HepG2 (cell line): ENCODE data around the gene IL1RAPL2. TPM values are rescaled to one million over a fixed set of nuclear protein-coding genes. Genes with fewer than 3 reads are reported as not detected.

Source experiments
- ATAC-seq: fragments of 200-7000 bp; cut with Tn5 transposase; 3 replicates; pipeline ENCODE4 v1.9.1; 2020; ENCODE audit warnings: mild to moderate bottlenecking, moderate library complexity
- BruUV-seq: library from RNA; stranded (reverse); fragments of 400-500 nt; replicated peaks from 2 replicates; lab custom pipeline; 2021; lab: Mats Ljungman, UMichigan
- CTCF ChIA-PET: fragments of 300-600 bp; formaldehyde crosslinking; extraction: SDS; loops from one replicate; lab custom pipeline; 2021; ENCODE audit warnings: low total read pairs, inconsistent platforms, low intra/inter-chr PET ratio; lab: Yijun Ruan, JAX
- POLR2A ChIA-PET: fragments of 350-600 bp; sonication (Branson Sonifier 250); formaldehyde crosslinking; loops from one replicate; lab custom pipeline; 2020; ENCODE audit warnings: antibody characterized with exemption, inconsistent platforms; lab: Yijun Ruan, JAX
- DNase-seq: peaks from one replicate; pipeline ENCODE4 v3.0.0-alpha.2; 2015; ENCODE audit warnings: low spot score
- FAIRE-seq: peaks from 3 replicates; lab custom pipeline; 2011; peaks lifted over from hg19 to GRCh38; lab: Jason Lieb, UNC
- H2AFZ ChIP-seq: one replicate; pipeline ENCODE4 v1.6.1; 2011; ENCODE audit warnings: low read length, inconsistent platforms
- H3K27ac ChIP-seq: fragments of 300-600 bp; 3 replicates; pipeline ENCODE4 v1.8.0; 2011; ENCODE audit warnings: mixed run types, mild to moderate bottlenecking, mixed read lengths, low read length, inconsistent platforms; ENCODE audit not compliant: insufficient read depth; ENCODE audit errors: extremely low read length
- H3K27me3 ChIP-seq, 2 experiments: fragments of 200-600 bp in 1 of 2; 2 replicates in 1 of 2; 3 replicates in 1 of 2; pipeline versions ENCODE4 v1.6.0 to v1.8.0; 2011; ENCODE audit warnings: low read length in 2 of 2, mild to moderate bottlenecking in 2 of 2, moderate library complexity in 2 of 2, inconsistent platforms in 1 of 2; ENCODE audit not compliant: insufficient read depth in 2 of 2, control insufficient read depth in 1 of 2
- H3K36me3 ChIP-seq, 2 experiments: fragments of 200-600 bp in 1 of 2; replicated peaks in 1 of 2; 2 replicates in 1 of 2; 3 replicates in 1 of 2; pipeline versions ENCODE4 v1.5.1 to v1.8.0; 2011; ENCODE audit warnings: low read length in 2 of 2, inconsistent platforms in 1 of 2; ENCODE audit not compliant: insufficient read depth in 2 of 2, control insufficient read depth in 1 of 2
- H3K4me1 ChIP-seq: 2 replicates; pipeline ENCODE4 v1.5.1; 2012; ENCODE audit warnings: low read length, inconsistent platforms; ENCODE audit not compliant: insufficient read depth
- H3K4me2 ChIP-seq: 2 replicates; pipeline ENCODE4 v1.6.0; 2011; ENCODE audit warnings: low read depth, low read length, inconsistent platforms
- H3K4me3 ChIP-seq, 3 experiments: fragments of 200-600 bp in 1 of 3; sonication (generic), shearing (Covaris generic) in 1 of 3; replicated peaks in 1 of 3; 2 replicates each; pipeline ENCODE4 v1.5.1; 2011 to 2016; ENCODE audit warnings: low read length in 3 of 3, inconsistent platforms in 2 of 3, low read depth in 2 of 3, mild to moderate bottlenecking in 2 of 3, control low read depth in 1 of 3, mixed read lengths in 1 of 3; ENCODE audit not compliant: insufficient read depth in 1 of 3
- H3K79me2 ChIP-seq: one replicate; pipeline ENCODE4 v1.6.1; 2011; ENCODE audit warnings: low read length, inconsistent platforms; ENCODE audit not compliant: insufficient read depth
- H3K9ac ChIP-seq: 2 replicates; pipeline ENCODE4 v1.6.0; 2011; ENCODE audit warnings: mild to moderate bottlenecking, low read depth, low read length, inconsistent platforms; ENCODE audit not compliant: insufficient read depth
- H3K9me3 ChIP-seq: 2 replicates; pipeline ENCODE4 v1.5.1; 2012; ENCODE audit warnings: mild to moderate bottlenecking, low read length
- H4K20me1 ChIP-seq: 2 replicates; pipeline ENCODE4 v1.6.0; 2011; ENCODE audit warnings: inconsistent platforms, mild to moderate bottlenecking, low read length, moderate library complexity; ENCODE audit not compliant: insufficient read depth
- ATF7-NPFF ChIP-seq: sonication (generic); formaldehyde crosslinking; IDR thresholded peaks from 2 replicates; pipeline ENCODE4 v1.8.1; 2023; ENCODE audit warnings: mild to moderate bottlenecking, low read depth, missing genetic modification reagents, moderate library complexity
- FLYWCH1 ChIP-seq: sonication (generic); formaldehyde crosslinking; IDR thresholded peaks from 2 replicates; pipeline ENCODE4 v1.8.1; 2023; ENCODE audit warnings: mild to moderate bottlenecking, missing genetic modification reagents
- FOXA3 ChIP-seq: IDR thresholded peaks from 2 replicates; pipeline ENCODE4 v1.6.1; 2016; ENCODE audit warnings: missing genetic modification reagents, missing compliant biosample characterization
- PCBP1 ChIP-seq: fragments of 200-400 bp; formaldehyde crosslinking; IDR thresholded peaks from 2 replicates; pipeline ENCODE4 v1.6.1; 2017; ENCODE audit warnings: mild to moderate bottlenecking, low read depth, low read length, borderline replicate concordance
- RAD21 ChIP-seq: fragments of 450-650 bp; formaldehyde crosslinking; IDR thresholded peaks from 2 replicates; pipeline ENCODE4 v1.5.0; 2020; ENCODE audit warnings: mild to moderate bottlenecking
- RARA ChIP-seq: IDR thresholded peaks from 2 replicates; pipeline ENCODE4 v1.6.1; 2016; ENCODE audit warnings: missing genetic modification reagents, missing compliant biosample characterization
- SMAD3 ChIP-seq: sonication (generic); formaldehyde crosslinking; IDR thresholded peaks from 2 replicates; pipeline ENCODE4 v1.4.0; 2020; ENCODE audit warnings: missing genetic modification reagents
- ZMAT3 ChIP-seq: sonication (generic); formaldehyde crosslinking; conservative IDR thresholded peaks from 2 replicates; pipeline ENCODE4 v1.7.0; 2021; ENCODE audit warnings: missing genetic modification reagents
- ZNF101 ChIP-seq: sonication (generic); formaldehyde crosslinking; IDR thresholded peaks from 2 replicates; pipeline ENCODE4 v1.4.0; 2020; ENCODE audit warnings: mild to moderate bottlenecking, low read depth, missing genetic modification reagents, borderline replicate concordance
- ZNF883 ChIP-seq: sonication (generic); formaldehyde crosslinking; IDR thresholded peaks from 2 replicates; pipeline ENCODE4 v1.5.1; 2020; ENCODE audit warnings: mild to moderate bottlenecking, missing genetic modification reagents; ENCODE audit errors: not compliant biosample characterization
- in situ Hi-C: cut with HindIII; loops from 2 replicates; pipeline ENCODE4 v1.10.0; 2017; ENCODE audit warnings: low pct_unique_long_range_greater_than_20kb; ENCODE audit not compliant: extremely low pct_ligation_motif_present
- intact Hi-C: fragments of 100-400 bp; cut with micrococcal nuclease; formaldehyde crosslinking; loops from one replicate; pipeline ENCODE4 v1.10.0; 2022; ENCODE audit not compliant: unreplicated experiment
- polyA plus RNA-seq, 8 experiments: library from polyadenylated mRNA; depleted of rRNA in 3 of 8; stranded (reverse) in 7 of 8; unstranded in 1 of 8; fragments of >200 nt; fragmentation: Illumina TruSeq in 4 of 8; extraction: Trizol in 4 of 8; gene quantifications; 2 replicates each; pipeline versions ENCODE4 v1.2.1 to v1.2.3, GENCODE V29; 2011 to 2016; ENCODE audit warnings: low read depth in 4 of 8, missing spikeins in 1 of 8, mixed read lengths in 1 of 8; ENCODE audit not compliant: insufficient read depth in 1 of 8
- total RNA-seq, 5 experiments: library from RNA; depleted of rRNA; stranded (reverse); fragments of >200 nt; fragmentation: Illumina TruSeq; extraction: Trizol; gene quantifications; 2 replicates each; pipeline ENCODE4 v1.2.3, GENCODE V29; 2016; ENCODE audit warnings: low read depth in 1 of 5
- TF ChIP-seq, protein P1 (sequence below): sonication (generic); formaldehyde crosslinking; conservative IDR thresholded peaks from 2 replicates; pipeline ENCODE4 v1.8.0; 2022; ENCODE audit warnings: missing genetic modification reagents
- TF ChIP-seq, protein P2 (sequence below): sonication (generic); formaldehyde crosslinking; IDR thresholded peaks from 2 replicates; pipeline ENCODE4 v1.9.0; 2021; ENCODE audit warnings: missing genetic modification reagents, borderline replicate concordance
- TF ChIP-seq, protein P3 (sequence below): sonication (generic); formaldehyde crosslinking; IDR thresholded peaks from 2 replicates; pipeline ENCODE4 v1.4.0; 2020; ENCODE audit warnings: missing genetic modification reagents
- TF ChIP-seq, protein P4 (sequence below): IDR thresholded peaks from 2 replicates; pipeline ENCODE4 v1.6.1; 2016; ENCODE audit warnings: low read depth, missing genetic modification reagents, missing compliant biosample characterization

IL1RAPL2 gene
- total and polyA plus RNA-seq, 2 of the 13 experiments (the other 11 are each of a cell fraction or from before 2014, with no cell fraction given): not detected

DNA sequence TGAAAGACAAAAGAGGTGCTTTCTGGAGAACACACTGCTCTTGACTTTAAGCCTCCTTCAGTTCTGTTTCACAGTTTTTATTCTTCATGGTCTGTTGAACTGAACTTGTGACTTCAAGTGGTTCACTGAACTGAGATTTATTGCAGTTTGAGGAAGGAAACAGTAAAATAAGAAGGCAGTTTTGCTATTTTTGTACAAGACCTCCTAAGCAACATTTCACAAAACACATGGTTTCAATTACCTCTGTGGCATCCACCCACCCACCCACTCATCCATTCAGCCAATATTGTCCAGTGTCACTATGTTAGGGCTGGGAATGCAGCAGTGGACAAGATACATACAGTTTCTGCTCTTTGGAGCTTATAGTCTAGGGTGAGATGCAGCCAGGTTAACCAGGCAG, 131.3 kb downstream of the IL1RAPL2 start:
- intact Hi-C loops (no loop called here), in situ Hi-C loops (no loop called here)
- Histone ChIP-seq H3K79me2 (no peaks in the 10 kb centered on the region), H3K9me3 (no peaks in the 10 kb centered on the region), H3K9ac (no peak overlapping the region), H3K4me3 (no peak overlapping the region), H3K36me3 (no peaks in the 10 kb centered on the region), H2AFZ (no peak overlapping the region), H3K4me1 (no peaks in the 10 kb centered on the region), H4K20me1 (no peaks in the 10 kb centered on the region), H3K4me2 (no peak overlapping the region), H3K27me3 (no peaks in the 10 kb centered on the region), H3K27ac (no peak overlapping the region)
- ChIA-PET CTCF (no interaction called here), POLR2A (no interaction called here)
- no TSS peak for BruUV-seq
- no peak for ATAC-seq
- FAIRE-seq: no peak
- DNase-seq: no peak
- TF ChIP-seq SMAD3 (CRISPR knock-in tag): no peak
- no peak for TF ChIP-seq PCBP1
- TF ChIP-seq FOXA3 (CRISPR knock-in tag): no peak
- TF ChIP-seq ZNF101: no peak
- TF ChIP-seq, protein P1, sequence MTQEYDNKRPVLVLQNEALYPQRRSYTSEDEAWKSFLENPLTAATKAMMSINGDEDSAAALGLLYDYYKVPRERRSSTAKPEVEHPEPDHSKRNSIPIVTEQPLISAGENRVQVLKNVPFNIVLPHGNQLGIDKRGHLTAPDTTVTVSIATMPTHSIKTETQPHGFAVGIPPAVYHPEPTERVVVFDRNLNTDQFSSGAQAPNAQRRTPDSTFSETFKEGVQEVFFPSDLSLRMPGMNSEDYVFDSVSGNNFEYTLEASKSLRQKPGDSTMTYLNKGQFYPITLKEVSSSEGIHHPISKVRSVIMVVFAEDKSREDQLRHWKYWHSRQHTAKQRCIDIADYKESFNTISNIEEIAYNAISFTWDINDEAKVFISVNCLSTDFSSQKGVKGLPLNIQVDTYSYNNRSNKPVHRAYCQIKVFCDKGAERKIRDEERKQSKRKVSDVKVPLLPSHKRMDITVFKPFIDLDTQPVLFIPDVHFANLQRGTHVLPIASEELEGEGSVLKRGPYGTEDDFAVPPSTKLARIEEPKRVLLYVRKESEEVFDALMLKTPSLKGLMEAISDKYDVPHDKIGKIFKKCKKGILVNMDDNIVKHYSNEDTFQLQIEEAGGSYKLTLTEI (CRISPR knock-in tag): no peak
- TF ChIP-seq, protein P2, sequence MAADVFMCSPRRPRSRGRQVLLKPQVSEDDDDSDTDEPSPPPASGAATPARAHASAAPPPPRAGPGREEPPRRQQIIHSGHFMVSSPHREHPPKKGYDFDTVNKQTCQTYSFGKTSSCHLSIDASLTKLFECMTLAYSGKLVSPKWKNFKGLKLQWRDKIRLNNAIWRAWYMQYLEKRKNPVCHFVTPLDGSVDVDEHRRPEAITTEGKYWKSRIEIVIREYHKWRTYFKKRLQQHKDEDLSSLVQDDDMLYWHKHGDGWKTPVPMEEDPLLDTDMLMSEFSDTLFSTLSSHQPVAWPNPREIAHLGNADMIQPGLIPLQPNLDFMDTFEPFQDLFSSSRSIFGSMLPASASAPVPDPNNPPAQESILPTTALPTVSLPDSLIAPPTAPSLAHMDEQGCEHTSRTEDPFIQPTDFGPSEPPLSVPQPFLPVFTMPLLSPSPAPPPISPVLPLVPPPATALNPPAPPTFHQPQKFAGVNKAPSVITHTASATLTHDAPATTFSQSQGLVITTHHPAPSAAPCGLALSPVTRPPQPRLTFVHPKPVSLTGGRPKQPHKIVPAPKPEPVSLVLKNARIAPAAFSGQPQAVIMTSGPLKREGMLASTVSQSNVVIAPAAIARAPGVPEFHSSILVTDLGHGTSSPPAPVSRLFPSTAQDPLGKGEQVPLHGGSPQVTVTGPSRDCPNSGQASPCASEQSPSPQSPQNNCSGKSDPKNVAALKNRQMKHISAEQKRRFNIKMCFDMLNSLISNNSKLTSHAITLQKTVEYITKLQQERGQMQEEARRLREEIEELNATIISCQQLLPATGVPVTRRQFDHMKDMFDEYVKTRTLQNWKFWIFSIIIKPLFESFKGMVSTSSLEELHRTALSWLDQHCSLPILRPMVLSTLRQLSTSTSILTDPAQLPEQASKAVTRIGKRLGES (CRISPR knock-in tag): no peak
- TF ChIP-seq ZMAT3 (CRISPR knock-in tag): no peak
- TF ChIP-seq RARA (CRISPR knock-in tag): no peak
- no peak for TF ChIP-seq FLYWCH1
- TF ChIP-seq ATF7-NPFF (CRISPR knock-in tag): no peak
- TF ChIP-seq RAD21 (CRISPR knock-in tag): no peak
- TF ChIP-seq ZNF883: no peak
- TF ChIP-seq, protein P3, sequence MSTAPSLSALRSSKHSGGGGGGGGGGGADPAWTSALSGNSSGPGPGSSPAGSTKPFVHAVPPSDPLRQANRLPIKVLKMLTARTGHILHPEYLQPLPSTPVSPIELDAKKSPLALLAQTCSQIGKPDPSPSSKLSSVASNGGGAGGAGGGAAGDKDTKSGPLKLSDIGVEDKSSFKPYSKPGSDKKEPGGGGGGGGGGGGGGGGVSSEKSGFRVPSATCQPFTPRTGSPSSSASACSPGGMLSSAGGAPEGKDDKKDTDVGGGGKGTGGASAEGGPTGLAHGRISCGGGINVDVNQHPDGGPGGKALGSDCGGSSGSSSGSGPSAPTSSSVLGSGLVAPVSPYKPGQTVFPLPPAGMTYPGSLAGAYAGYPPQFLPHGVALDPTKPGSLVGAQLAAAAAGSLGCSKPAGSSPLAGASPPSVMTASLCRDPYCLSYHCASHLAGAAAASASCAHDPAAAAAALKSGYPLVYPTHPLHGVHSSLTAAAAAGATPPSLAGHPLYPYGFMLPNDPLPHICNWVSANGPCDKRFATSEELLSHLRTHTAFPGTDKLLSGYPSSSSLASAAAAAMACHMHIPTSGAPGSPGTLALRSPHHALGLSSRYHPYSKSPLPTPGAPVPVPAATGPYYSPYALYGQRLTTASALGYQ: no peak
- TF ChIP-seq, protein P4, sequence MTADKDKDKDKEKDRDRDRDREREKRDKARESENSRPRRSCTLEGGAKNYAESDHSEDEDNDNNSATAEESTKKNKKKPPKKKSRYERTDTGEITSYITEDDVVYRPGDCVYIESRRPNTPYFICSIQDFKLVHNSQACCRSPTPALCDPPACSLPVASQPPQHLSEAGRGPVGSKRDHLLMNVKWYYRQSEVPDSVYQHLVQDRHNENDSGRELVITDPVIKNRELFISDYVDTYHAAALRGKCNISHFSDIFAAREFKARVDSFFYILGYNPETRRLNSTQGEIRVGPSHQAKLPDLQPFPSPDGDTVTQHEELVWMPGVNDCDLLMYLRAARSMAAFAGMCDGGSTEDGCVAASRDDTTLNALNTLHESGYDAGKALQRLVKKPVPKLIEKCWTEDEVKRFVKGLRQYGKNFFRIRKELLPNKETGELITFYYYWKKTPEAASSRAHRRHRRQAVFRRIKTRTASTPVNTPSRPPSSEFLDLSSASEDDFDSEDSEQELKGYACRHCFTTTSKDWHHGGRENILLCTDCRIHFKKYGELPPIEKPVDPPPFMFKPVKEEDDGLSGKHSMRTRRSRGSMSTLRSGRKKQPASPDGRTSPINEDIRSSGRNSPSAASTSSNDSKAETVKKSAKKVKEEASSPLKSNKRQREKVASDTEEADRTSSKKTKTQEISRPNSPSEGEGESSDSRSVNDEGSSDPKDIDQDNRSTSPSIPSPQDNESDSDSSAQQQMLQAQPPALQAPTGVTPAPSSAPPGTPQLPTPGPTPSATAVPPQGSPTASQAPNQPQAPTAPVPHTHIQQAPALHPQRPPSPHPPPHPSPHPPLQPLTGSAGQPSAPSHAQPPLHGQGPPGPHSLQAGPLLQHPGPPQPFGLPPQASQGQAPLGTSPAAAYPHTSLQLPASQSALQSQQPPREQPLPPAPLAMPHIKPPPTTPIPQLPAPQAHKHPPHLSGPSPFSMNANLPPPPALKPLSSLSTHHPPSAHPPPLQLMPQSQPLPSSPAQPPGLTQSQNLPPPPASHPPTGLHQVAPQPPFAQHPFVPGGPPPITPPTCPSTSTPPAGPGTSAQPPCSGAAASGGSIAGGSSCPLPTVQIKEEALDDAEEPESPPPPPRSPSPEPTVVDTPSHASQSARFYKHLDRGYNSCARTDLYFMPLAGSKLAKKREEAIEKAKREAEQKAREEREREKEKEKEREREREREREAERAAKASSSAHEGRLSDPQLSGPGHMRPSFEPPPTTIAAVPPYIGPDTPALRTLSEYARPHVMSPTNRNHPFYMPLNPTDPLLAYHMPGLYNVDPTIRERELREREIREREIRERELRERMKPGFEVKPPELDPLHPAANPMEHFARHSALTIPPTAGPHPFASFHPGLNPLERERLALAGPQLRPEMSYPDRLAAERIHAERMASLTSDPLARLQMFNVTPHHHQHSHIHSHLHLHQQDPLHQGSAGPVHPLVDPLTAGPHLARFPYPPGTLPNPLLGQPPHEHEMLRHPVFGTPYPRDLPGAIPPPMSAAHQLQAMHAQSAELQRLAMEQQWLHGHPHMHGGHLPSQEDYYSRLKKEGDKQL (CRISPR knock-in tag): no peak
